Measurements from ENCODE around the gene TOB1. TPM values are rescaled to one million over a fixed set of nuclear protein-coding genes. Genes with fewer than 3 reads are reported as not detected.

The TOB1 gene
- total and polyA plus RNA-seq, 9 of the 15 experiments (the other 6 are each of a cell fraction or from before 2014, with no cell fraction given): 4.8 to 63.7 (median 13.2) TPM

DNA sequence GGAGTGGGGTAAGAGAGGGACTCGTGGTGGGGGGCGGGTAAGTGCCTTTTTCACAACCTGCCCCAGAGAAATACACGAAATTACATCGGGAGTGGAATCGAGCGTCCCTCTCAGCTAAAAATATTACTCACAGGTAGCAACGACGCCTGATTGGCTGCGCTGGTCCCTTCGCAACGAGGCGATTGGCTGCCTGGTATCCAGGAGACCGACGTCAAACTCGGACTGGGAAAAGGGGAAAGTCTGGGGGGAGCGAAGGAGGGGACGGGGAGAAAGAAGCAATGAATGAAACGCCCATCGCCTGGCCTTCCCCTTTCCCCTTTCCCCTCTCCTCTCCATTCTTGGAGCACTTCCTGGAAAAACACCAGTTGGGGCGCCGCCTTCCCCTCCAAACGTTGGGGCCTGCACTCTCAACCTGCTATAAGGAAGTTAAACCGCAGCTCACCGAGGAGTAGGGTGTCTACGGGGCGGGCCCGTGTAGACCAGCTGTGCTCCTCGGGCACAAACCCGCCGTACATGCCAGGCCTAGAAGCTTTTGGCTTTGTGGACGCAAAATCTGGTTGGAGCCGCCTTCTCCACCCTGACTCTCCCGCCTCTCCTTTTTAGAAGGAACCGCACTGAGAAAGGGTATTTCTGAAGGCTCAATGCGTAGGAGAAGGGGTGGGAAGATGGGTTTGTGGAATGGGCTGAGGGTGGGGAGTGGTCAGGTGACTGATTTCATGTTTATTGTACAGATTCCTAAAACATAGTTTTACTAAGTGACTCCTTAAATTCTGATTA, 1.4 kb upstream of the TOB1 start (continued):
- TF ChIP-seq, protein P1, sequence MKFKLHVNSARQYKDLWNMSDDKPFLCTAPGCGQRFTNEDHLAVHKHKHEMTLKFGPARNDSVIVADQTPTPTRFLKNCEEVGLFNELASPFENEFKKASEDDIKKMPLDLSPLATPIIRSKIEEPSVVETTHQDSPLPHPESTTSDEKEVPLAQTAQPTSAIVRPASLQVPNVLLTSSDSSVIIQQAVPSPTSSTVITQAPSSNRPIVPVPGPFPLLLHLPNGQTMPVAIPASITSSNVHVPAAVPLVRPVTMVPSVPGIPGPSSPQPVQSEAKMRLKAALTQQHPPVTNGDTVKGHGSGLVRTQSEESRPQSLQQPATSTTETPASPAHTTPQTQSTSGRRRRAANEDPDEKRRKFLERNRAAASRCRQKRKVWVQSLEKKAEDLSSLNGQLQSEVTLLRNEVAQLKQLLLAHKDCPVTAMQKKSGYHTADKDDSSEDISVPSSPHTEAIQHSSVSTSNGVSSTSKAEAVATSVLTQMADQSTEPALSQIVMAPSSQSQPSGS (CRISPR knock-in tag; IDR thresholded peaks at IDR 0.05): no peak
- TF ChIP-seq HNRNPH1 (optimal IDR thresholded peaks at IDR 0.05; ENCODE audit: low read depth, low read length) (no peak), KDM1A (IDR thresholded peaks at IDR 0.05) (no peak; a peak in 1 of 4 replicates), MEF2A (IDR thresholded peaks at IDR 0.05; ENCODE audit: control insufficient read depth, low read depth, low read length) (no peak), RBM39 (optimal IDR thresholded peaks at IDR 0.05; ENCODE audit: low read depth, low read length) (peak; percentile 21), CTCF (IDR thresholded peaks at IDR 0.05 in 2 of 3, conservative IDR thresholded peaks at IDR 0.05 in 1 of 3; ENCODE audit: insufficient read depth in 2 of 3, low read depth in 1 of 3, low read length in 3 of 3) (no peak), SRSF9 (IDR thresholded peaks at IDR 0.05; ENCODE audit: borderline replicate concordance, low read depth, low read length) (no peak), ZMIZ1 (IDR thresholded peaks at IDR 0.05; ENCODE audit: low read depth in 2 of 2, low read length in 2 of 2) (no peak), KLF6 (CRISPR knock-in tag; IDR thresholded peaks at IDR 0.05; ENCODE audit: borderline replicate concordance) (no peak), ZNF318 (IDR thresholded peaks at IDR 0.05; ENCODE audit: borderline replicate concordance in 1 of 2, low read depth in 1 of 2) (peak in 1 of 2 experiments; percentile 66; a peak in 2 of 4 replicates)

All from K562 (cell line).